ENCODE measurements around the gene CLIC5.

- TF ChIP-seq TEAD4 (IDR thresholded peaks at IDR 0.05) (no peak), TAF1 (IDR thresholded peaks at IDR 0.05; ENCODE audit: low read depth) (no peak), CREB1 (IDR thresholded peaks at IDR 0.05; ENCODE audit: low read depth) (no peak), MAX (IDR thresholded peaks at IDR 0.05) (no peak), FOXM1 (IDR thresholded peaks at IDR 0.05; ENCODE audit: borderline replicate concordance, low read depth) (no peak), RAD21 (IDR thresholded peaks at IDR 0.05; ENCODE audit: low read depth) (no peak), EGR1 (IDR thresholded peaks at IDR 0.05) (no peak), REST (IDR thresholded peaks at IDR 0.05; ENCODE audit: low read depth) (no peak), EP300 (IDR thresholded peaks at IDR 0.05; ENCODE audit: borderline replicate concordance) (no peak), YY1 (IDR thresholded peaks at IDR 0.05; ENCODE audit: low read depth) (no peak), USF1 (IDR thresholded peaks at IDR 0.05) (no peak), ZBTB7A (IDR thresholded peaks at IDR 0.05; ENCODE audit: low read depth) (no peak), TCF12 (IDR thresholded peaks at IDR 0.05; ENCODE audit: low read depth) (no peak), CEBPB (IDR thresholded peaks at IDR 0.05) (no peak)
Observed at GRCh38 chr6:45970326-45970725, 45.3 kb downstream of the CLIC5 start.
